ENCODE results near the gene XPNPEP2.

GRCh38 chrX:129749069-129749468, 10.3 kb downstream of the XPNPEP2 start:
- no peak for TF ChIP-seq CTCF (conservative IDR thresholded peaks at IDR 0.05)
- TF ChIP-seq EZH2 (IDR thresholded peaks at IDR 0.05; ENCODE audit: low read depth) = no peak
